KG1 (cell line): Measurements from ENCODE around the gene ZKSCAN7.
"Not testable (repeated sequence)": the region's sequence is repeated elsewhere in the genome, so short reads cannot be mapped to it uniquely, and the experiment has no call there.

ENCODE experiments used
- DNase-seq: peaks from one replicate; lab custom pipeline; 2025; lab: John Stamatoyannopoulos, UW

The ZKSCAN7 gene

DNA sequence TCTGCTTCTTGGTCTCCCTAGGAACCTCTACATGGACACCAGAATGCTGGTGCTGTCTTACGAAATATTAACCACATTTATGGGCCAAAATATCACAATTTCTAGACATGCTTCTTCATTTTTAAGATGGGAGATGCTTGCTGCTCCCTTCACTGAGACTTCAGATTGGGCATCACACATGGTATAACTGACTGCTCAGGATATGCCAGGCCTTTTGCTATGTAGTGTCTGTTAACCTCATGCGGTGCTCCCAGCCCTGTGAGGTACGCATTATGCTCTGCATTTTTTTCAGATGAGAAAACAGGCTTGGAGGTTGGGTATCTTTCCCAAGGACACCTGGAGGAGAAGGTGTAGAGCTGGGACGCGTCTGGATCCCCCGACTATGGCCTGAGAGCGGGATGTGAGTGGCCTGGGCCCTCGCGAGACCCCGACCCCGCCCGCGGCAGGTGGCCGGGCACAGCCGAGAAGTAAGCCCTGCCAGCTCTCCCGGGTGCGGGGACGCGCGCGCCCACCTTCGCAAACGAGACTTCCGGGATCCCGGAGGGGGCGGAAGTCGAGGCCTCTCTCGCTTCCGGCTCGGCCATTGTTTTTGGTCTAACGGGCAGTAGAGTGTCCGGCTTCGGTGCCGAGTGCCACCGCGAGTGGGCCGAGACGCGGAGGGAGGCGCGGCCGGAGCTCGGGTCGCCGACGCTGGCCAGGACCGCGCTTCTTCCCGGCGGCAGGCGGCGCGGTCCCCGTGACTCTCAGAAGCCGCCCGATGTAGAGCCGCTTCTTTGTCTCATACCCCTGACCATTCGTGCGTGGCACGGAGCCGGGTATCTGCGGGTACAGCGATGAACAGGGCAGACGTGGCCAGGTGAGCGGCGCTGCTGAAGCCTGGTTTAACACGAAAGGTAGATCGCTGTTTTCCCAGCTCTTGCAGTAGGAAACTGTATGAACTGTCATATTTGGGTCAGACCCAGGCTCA, at the start of gene ZKSCAN7:
Gene ZKSCAN7 (plus strand): TSS at position 568 of the 967 bp plus-strand sequence. CDS start 1,855 bp downstream, outside the sequence.
- peak; percentile 41 for DNase-seq

DNA sequence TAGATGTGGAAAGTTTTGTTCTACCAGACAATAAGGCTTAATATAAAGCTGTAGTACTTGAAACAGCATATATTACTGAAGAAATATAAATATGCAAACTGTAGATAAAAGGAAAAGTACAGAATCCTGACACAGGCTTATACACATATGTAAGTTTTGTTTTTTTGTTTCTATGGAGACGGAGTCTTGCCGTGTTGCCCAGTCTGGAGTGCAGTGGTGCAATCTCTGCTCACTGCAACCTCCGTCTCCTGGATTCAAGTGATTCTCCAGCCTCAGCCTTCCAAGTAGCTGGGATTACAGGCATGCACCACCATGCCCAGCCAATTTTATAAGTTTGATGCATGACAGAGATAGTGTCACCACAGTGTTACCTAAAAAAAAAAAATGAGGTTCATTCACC, 48.4 kb upstream of the ZKSCAN7 start:
- DNase-seq = no peak

DNA sequence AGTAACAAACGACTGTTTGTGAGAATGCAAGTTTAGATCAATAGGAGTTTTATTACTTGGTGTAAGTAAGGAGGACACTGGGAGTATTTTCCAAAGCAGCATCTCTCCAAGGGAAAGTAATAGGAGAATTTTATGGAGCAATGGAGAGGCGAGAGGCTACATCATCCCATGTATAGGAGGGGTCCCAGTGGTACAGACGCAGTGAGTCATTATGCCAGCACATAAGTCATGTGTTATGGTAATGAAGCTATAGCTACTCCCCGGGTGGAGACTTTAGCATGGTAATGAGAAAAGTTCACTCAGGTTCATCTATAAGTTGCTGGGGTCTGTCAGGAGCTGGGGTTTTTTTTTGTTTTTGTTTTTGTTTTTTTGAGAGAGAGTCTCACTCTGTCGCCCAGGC, 48.0 kb upstream of the ZKSCAN7 start:
- no peak for DNase-seq

DNA sequence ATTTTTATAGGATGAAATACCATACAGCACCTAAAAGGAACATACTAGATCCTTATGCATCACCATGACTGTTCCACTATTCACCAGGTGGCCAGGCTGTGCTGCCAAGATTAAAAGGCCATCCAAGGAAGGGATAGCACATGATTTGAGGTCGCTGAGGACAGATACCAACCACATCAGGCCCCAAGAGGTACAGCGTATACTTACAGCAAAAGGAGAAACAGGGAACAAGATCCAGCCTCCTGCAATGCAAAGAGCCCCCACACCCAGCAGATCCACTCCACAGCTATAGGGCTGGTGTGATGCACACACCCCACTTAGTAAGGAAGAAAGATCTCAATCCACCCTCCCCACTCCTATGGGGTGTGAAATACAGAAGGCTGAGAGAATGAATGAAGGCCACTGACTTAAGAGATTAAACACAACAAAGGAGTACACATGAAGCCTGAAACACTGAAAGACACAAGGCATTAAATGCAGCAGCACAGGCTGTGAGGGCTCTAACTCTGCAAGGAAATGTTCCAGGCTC, 45.5 kb upstream of the ZKSCAN7 start:
- DNase-seq = no peak

DNA sequence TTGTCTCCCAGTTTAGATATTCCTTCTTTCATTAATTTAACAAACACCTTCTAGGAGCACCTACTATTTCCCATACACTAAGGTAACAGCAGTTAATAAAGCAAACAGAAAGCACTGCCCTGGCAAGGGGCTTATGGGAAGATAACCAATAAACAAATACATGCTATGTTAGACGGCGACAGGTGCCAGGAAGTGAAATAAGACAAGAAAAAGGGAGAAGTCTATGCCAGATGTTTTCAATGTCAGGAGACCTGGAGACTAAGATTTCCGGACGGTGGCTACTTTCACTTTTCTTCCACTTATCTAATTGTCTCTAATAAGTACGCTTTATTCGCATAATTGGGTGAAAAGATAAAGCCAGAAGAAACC, 45.0 kb upstream of the ZKSCAN7 start:
- DNase-seq = no peak

DNA sequence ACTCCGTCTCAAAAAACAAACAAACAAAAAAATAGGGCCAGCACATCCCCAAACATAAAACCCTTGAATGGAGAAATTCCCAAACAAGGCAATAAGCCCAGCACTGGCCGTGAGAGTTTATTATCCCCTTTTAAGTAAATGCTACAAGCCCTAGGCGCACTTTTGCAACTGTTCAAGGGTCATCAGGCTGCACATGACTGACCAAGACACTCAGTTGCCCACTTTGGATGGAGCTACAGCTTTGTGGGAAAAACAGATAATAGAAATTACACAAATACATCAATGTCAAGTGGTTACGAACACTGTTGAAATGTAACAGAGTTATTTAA, 43.8 kb upstream of the ZKSCAN7 start:
- DNase-seq = no peak

DNA sequence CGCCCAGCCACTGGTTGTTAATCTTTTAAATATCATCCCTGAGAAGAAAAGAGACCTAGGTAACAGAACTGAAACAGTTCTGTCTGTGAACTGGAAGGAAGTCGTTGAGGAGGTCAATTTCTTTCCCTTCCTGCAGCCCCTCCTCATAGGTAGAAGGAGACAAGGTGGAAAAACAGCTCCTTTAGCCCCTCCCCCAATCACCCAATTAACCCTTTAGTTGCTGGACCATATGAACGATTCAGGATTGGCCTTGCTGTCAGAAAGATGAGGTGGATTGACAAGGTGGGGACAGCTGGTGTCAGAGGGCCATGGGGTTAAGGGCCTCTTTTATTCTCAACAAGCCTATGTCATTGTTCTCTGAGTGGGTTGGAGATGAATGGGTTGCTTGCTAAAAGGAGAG, 41.5 kb upstream of the ZKSCAN7 start:
- no peak for DNase-seq

DNA sequence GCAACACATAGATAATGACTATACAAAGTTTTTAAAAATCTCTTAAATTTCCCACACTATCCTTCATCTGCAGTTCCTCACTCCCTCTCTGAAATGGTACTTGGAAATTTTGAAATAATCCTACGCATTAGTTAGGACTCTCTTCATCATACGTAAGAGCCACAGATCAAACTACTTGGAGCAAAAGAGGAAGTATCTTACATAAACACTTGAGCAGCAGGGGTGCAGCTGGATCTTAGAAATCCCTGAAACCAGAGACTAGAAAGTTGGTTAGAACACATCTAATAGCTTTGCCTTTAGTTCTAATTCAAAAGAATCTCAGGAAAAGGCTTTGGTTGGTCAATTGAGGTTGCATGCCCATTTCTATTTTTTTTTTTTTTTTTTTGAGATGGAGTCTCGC, 38.8 kb upstream of the ZKSCAN7 start:
- DNase-seq = no peak

DNA sequence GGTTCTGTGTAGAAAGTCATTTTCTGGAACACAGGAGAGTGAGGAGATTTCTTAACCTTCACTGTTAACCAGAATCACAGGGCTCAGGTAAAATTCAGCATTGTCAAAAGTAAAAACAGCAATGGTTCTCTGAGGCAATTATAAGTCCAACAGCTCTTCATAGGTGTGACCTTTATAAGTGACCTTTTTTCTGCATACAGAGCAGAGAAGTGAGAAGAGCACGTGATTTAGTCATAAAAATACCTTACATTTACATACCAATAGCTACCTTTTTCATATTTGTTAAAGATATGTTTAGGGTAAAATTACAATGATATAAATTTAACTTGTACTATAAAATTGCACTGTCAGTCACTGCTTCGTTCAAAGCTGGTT, 36.2 kb upstream of the ZKSCAN7 start:
- DNase-seq = no peak

DNA sequence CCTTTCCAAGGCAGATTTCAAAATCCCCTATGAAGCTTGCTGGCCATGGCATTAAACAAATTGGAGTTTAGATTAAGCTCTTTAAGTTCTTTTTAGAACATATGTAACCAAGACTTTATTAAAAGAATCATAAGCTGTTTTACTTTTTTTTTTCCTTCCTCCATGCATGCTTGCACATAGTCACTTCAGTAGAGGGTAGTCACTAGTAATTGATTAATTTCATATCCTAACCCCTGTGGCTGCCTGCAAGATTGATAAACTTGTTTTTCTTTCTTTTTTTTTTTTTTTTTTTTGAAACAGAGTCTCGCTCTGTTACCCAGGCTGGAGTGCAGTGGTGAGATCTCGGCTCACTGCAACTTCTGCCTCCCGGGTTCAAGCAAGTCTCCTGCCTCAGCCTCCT, 33.3 kb upstream of the ZKSCAN7 start:
- no peak for DNase-seq

DNA sequence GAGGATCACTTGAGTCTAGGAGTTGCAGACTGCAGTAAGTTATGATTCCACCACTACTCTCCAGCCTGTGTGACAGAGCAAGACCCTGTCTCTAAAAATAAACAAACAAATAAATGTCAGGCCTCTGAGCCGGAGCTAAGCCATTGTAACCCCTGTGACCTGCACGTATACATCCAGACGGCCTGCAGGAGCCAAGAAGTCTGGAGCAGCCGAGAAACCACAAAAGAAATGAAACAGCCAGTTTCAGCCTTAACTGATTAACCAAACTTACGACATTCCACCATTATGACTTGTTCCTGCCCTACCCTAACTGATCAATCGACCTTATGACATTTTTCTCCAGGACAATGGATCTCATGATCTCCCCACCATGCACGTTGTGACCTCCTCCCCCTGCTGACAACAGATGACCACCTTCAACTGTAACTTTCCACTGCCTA, 32.5 kb upstream of the ZKSCAN7 start:
- no peak for DNase-seq

DNA sequence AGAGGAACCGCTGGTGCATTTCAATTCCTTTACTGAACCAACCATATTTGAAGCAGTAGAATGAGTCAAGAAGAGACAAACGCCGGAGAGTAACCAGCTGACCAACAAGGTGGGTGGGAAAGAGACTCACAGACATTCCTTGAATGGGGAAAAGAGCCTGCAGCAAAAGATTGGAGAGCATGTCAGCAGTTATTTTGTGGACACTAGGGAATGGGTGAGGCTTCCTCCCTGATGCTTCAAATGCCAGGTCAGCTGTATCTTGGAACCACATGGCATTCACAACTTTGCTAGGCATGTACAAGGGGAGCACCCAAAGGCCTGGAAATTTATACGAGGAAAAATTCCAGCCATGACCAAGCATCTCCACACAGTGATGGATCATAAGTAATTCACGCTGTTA, 29.9 kb upstream of the ZKSCAN7 start:
- no peak for DNase-seq

DNA sequence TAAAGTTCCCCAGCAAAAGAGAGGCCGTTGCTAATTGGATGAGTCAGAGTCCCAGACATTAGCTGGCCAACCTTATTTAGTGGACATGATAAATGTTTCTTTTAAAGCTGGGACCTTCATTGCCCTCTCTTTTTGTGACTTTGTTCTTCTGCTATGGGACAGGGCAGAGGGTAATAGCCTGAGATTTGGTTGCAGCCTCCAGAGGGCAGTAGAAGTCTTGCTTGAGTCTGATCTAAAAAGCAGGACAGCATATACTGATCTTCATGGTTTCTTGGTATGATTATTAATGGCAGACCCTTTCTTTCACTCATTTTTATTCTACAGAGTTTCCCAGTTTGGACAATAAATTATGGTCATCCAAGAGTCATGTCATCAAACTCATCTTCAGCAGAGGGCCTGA, 25.1 kb upstream of the ZKSCAN7 start:
- no peak for DNase-seq

DNA sequence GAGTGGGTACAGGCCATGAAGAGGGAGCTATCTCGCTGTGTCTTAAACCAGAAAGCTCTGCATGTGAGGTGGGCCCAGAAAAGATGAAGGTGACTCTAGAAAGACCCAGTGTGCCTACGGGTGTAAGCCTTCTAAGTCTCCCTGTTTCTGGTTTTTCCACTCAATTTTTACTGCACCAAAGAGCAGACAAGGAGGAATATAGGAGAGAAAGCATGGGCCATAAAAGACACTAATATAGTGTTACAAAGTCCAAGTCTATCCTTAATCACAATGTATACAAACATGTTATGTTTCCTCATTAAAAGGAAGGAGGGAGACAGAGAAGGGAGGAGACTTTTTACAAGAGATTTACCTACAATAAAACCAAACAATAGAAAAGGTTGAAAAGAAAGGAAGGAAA, 24.1 kb upstream of the ZKSCAN7 start:
- DNase-seq = no peak

DNA sequence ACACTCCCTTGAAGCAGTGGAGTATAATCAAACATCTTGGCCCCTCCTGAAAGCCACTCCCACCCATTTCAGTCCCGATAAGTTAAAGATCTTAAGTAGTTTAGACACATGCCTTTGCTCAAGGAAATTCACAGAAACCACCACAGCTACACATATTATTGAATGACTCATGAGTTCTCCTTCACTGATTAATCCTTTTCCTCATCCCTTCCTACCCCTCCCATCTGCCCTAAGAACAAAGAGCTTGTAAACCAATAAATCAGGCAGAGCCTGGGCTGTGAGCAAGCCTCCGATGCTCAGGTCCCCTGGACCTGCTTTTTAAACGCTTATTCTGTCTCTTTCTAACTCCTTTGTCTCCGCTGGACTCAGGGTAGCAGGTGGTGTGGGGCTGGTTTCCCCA, 20.3 kb upstream of the ZKSCAN7 start:
- DNase-seq = not testable (repeated sequence)

DNA sequence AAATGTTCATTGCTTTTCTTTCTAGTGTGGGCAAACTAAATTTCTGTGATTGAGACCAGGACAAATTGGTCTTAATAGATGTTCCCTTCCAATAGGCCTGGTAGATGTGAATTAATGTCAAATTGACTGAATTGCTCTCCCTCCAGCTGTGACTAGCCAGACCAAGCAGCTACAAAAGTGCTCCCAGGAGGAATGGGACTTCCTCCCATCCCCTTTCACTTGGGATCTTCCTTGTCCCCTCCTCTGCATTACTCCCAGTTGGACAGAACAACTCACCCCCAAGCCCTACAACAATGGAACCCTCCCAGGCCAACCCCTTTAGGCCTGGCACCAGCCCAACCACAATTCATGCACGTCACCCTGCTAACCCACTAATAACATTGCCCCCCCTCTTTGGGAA, 19.6 kb upstream of the ZKSCAN7 start:
- DNase-seq = no peak

DNA sequence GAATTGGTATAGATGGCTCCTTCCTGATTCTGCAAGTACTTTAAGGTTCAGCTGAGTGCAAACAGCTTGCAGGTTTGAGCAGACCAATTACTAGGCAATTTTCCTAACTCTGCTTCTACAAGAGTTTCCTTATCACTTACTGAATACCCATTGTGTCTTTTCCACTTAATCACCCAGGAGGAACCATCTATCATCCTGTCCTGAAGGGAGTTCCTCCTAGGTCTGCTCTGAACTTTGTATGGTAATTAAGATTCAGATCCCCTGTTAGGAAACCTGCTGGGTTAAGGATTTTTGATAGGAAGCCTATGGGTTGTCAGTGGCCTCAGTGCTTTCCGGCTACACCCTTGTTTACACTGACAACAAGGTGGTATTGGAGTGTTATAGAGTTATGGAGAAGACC, 10.2 kb upstream of the ZKSCAN7 start:
- DNase-seq = not testable (repeated sequence)

DNA sequence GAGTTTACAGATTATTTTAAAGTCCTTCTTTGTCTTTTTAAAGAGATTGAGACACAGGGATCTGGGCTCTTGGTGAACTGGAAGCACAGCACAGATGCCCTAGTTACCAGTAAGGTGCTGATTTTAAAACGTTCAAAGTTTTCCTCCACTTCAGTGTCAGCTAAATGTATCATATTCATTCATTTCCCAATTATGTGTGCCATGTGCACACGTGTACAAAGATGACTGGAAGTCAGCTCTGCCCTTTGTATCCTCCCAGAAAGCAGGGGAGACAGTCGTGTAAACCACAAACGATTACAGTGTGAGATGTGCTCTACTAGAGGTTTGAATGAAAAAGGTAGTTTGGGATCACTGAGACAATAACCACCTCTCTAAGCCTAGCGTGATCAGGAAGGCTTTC, 730 bp downstream of the ZKSCAN7 start:
- DNase-seq = no peak

DNA sequence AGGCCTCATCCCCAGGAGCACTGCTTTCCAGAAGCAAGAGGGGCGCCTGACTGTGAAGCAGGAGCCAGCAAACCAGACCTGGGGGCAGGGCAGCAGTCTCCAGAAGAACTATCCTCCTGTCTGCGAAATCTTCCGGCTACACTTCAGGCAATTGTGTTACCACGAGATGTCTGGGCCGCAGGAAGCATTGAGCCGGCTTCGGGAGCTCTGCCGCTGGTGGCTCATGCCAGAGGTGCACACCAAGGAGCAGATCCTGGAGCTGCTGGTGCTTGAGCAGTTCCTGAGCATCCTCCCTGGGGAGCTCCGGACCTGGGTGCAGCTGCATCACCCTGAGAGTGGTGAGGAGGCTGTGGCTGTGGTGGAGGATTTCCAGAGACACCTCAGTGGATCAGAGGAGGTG, 2.1 kb downstream of the ZKSCAN7 start:
- DNase-seq = no peak

DNA sequence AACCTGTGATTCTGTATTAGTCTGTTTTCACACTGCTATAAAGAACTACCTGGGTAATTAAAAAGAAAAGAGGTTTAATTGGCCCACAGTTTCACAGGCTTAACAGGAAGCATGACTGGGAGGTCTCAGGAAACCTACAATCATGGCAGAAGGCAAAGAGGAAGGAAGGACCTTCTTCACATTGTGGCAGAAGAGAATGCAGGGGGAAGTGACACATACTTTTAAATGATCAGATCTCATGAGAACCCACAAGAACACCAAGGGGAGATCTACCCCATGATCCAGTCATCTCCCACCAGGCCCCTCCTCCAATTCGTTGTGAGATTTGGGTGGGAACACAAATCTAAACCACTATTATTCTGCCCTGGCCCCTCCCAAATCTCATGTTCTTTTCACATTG, 6.1 kb downstream of the ZKSCAN7 start:
- DNase-seq = peak; percentile 26

DNA sequence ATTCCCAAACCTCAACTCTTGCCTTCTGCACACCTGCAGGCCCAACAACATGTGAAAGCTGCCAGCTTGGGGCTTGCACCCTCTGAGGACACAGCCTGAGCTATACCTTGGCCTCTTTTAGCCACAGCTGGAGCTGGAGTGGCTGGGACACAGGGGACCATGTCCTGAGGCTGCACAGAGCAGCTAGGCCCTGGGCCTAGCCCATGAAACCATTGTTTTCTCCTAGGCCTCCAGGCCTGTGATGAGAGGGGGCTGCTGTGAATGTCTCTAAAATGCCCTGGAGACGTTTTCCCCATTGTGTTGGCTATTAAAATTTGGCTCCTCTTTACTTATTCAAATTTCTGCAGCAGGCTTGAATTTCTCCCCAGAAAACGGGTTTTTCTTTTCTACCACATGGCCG, 7.2 kb downstream of the ZKSCAN7 start:
- DNase-seq = no peak

DNA sequence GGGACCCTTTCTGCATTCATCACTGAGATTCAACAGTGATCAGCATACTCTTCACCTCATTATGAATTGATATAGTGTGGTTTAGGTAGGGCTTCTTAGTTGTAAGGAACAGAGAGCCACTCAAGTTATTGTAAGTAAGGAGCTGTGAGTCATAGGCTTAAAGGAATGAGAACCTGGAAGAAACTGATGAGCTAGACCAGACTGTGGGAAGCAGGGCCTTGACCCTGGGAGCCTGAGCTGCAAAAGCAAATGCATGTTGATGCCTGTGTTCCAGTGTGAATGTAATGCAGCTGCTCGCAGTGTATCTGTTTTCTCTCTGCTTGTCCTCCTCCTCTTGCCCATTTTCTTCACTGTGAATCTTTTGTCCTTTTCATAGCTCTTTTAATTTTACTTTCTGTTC, 13.6 kb downstream of the ZKSCAN7 start:
- no peak for DNase-seq

DNA sequence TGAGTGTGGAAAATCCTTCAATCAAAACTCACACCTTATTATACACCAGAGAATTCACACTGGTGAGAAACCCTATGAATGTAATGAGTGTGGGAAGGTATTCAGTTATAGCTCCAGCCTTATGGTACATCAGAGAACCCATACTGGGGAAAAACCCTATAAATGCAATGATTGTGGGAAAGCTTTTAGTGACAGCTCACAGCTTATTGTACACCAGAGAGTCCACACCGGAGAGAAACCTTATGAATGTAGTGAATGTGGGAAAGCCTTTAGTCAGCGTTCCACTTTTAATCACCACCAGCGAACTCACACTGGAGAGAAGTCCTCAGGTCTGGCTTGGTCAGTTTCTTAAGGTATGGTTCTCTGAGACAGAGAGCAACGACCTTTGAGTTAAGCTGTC, 16.0 kb downstream of the ZKSCAN7 start:
- DNase-seq = no peak

DNA sequence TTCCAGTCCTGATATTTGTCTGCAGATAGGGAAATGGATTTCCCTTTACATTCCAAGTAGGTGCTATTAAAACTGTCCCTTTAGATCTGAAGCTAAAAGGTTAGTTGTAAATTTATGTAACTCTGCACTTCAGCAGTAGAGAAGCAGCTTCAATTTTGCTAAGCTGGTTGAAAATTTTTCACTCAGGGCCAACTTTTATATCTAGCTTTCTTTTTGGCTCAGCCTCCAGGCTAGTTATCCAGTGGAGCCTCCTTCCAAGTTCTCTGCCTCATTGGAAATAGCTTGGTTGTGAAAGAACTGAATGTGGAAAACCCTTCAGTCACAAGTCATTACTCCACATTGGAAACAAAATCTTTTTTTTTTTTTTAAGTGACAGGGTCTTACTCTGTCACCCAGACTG, 21.6 kb downstream of the ZKSCAN7 start:
- no peak for DNase-seq
